ENCODE measurements around the gene DDX17. TPM values are rescaled to one million over a fixed set of nuclear protein-coding genes. Genes with fewer than 3 reads are reported as not detected.

Gene DDX17
- total and polyA plus RNA-seq, 9 donors, result 215 to 602 (median 487) TPM

- H3K36me3 ChIP-seq, result no peaks in the 10 kb centered on the region
- H3K4me1 ChIP-seq (ENCODE audit: insufficient read depth), result peaks cover 2% of the 10 kb centered on the region
- no peaks in the 10 kb centered on the region for H3K9me3 ChIP-seq
- H3K27me3 ChIP-seq, result no peaks in the 10 kb centered on the region
- H3K27ac ChIP-seq, result no peak overlapping the region
- 90 to 92% (median 91%) methylated on average over 12 of the region's 12 CpGs for WGBS, 3 donors
- intact Hi-C loops (cut with DNase I), result no loop called here
- no peak overlapping the region for H3K4me3 ChIP-seq
- TF ChIP-seq EP300 (IDR thresholded peaks at IDR 0.05), result no peak
- TF ChIP-seq CTCF (IDR thresholded peaks at IDR 0.05), result no peak
- TF ChIP-seq POLR2A (IDR thresholded peaks at IDR 0.05), result no peak
- DNase-seq, result no peak
These were observed 11.2 kb downstream of the DDX17 start for GRCh38 chr22:38494939-38495338.

- H3K27ac ChIP-seq, result no peak overlapping the region
- 24 to 39% (median 35%) methylated on average over 2 of the region's 2 CpGs for WGBS, 3 donors
- TF ChIP-seq EP300 (IDR thresholded peaks at IDR 0.05), result no peak
- no peak for TF ChIP-seq CTCF (IDR thresholded peaks at IDR 0.05)
- TF ChIP-seq POLR2A (IDR thresholded peaks at IDR 0.05), result no peak
- H3K9me3 ChIP-seq, result no peaks in the 10 kb centered on the region
- H3K4me3 ChIP-seq, result no peak overlapping the region
- H3K4me1 ChIP-seq (ENCODE audit: insufficient read depth), result peaks cover 2% of the 10 kb centered on the region
- intact Hi-C loops (cut with DNase I), result no loop called here
- DNase-seq, result no peak
- H3K27me3 ChIP-seq, result no peaks in the 10 kb centered on the region
- no peaks in the 10 kb centered on the region for H3K36me3 ChIP-seq
These were observed 11.6 kb downstream of the DDX17 start for GRCh38 chr22:38494498-38494897.

GRCh38 chr22:38491707-38492348 is 14.3 kb downstream of the DDX17 start:
- H3K36me3 ChIP-seq, result no peaks in the 10 kb centered on the region
- WGBS, 3 donors, result 50 to 63% (median 56%) methylated on average over 5 of the region's 5 CpGs
- TF ChIP-seq EP300 (IDR thresholded peaks at IDR 0.05) (no peak), CTCF (IDR thresholded peaks at IDR 0.05) (no peak), POLR2A (IDR thresholded peaks at IDR 0.05) (no peak)

GRCh38 chr22:38490915-38491314 is 15.2 kb downstream of the DDX17 start:
- H3K36me3 ChIP-seq, result no peaks in the 10 kb centered on the region
- H3K4me3 ChIP-seq, result no peak overlapping the region
- no peaks in the 10 kb centered on the region for H3K27me3 ChIP-seq
- H3K4me1 ChIP-seq (ENCODE audit: insufficient read depth), result peaks cover 2% of the 10 kb centered on the region
- intact Hi-C loops (cut with DNase I), result no loop called here
- no peak for TF ChIP-seq CTCF (IDR thresholded peaks at IDR 0.05)
- TF ChIP-seq EP300 (IDR thresholded peaks at IDR 0.05), result no peak
- no peak for TF ChIP-seq POLR2A (IDR thresholded peaks at IDR 0.05)
- 60 to 72% (median 67%) methylated on average over 1 of the region's 1 CpG for WGBS, 3 donors
- no peaks in the 10 kb centered on the region for H3K9me3 ChIP-seq
- no peak overlapping the region for H3K27ac ChIP-seq
- peak; percentile 58 to 72 (median 63) for DNase-seq

More at GRCh38 chr22:38491707-38492348, 14.3 kb downstream of the DDX17 start:
- Histone ChIP-seq H3K4me1 (ENCODE audit: insufficient read depth) (peaks cover 2% of the 10 kb centered on the region), H3K27ac (no peak overlapping the region), H3K27me3 (no peaks in the 10 kb centered on the region), H3K4me3 (no peak overlapping the region), H3K9me3 (no peaks in the 10 kb centered on the region)
- intact Hi-C loops (cut with DNase I), result no loop called here
- no peak for DNase-seq
